Measurements from ENCODE around the gene PFKFB3. TPM values are rescaled to one million over a fixed set of nuclear protein-coding genes. Genes with fewer than 3 reads are reported as not detected.

The PFKFB3 gene
- total RNA-seq (10 to 100 TPM; 24.9 to 26.0 TPM), polyA plus RNA-seq (ENCODE audit: insufficient read length in 2 of 2) (10 to 100 TPM; 52.6 to 54.8 TPM)
- long read RNA-seq, donor 1, full-length matches to known transcripts = 9 of 14 reads
- long read RNA-seq, donor 1, partial matches to known transcripts = 5 of 14 reads
- long read RNA-seq, donor 1, other reads (novel, unspliced or antisense) = 0 of 14 reads
- long read RNA-seq, donor 2, full-length matches to known transcripts = 3 of 3 reads
- long read RNA-seq, donor 2, partial matches to known transcripts = 0 of 3 reads
- long read RNA-seq, donor 2, other reads (novel, unspliced or antisense) = 0 of 3 reads
- long read RNA-seq, donor 3 = 0 reads
- long read RNA-seq, donor 4, full-length matches to known transcripts = 1 of 1 reads
- long read RNA-seq, donor 4, partial matches to known transcripts = 0 of 1 reads
- long read RNA-seq, donor 4, other reads (novel, unspliced or antisense) = 0 of 1 reads

DNA sequence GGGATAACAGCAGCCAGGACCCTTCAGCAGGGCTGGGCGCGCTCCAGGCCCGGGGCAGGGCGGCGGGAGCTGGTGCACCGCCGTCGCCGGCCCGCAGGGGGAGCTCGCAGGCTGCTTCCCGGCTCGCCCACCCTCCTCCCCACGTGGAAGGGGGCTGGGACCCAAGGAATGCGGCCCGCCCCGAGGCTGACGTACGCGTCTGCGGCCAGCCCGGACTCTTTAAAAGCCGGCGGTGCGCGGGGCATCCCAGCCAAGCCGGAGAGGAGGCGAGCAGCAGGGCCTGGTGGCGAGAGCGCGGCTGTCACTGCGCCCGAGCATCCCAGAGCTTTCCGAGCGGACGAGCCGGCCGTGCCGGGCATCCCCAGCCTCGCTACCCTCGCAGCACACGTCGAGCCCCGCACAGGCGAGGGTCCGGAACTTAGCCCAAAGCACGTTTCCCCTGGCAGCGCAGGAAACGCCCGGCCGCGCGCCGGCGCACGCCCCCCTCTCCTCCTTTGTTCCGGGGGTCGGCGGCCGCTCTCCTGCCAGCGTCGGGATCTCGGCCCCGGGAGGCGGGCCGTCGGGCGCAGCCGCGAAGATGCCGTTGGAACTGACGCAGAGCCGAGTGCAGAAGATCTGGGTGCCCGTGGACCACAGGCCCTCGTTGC is at the start of gene PFKFB3:
Gene PFKFB3, plus strand, starts transcription at position 249 of the 647 bp plus-strand sequence. Its CDS starts 329 bp downstream, at position 578.
- peak within 1 kb of the TSS; percentile 66 for H3K4me3 ChIP-seq (ENCODE audit: low read depth, low read length)
- H3K4me1 ChIP-seq (ENCODE audit: control insufficient read depth, insufficient read depth, low read length) = peaks cover 33% of the 10 kb centered on the region
- DNase-seq (ENCODE audit: low read depth in 4 of 6, low spot score in 6 of 6) = peak in 5 of 6 donors; percentile 82 to 98 (median 90)
- H3K27me3 ChIP-seq (ENCODE audit: control insufficient read depth, insufficient read depth, low read length) = peaks cover 13% of the 10 kb centered on the region
- no peaks in the 10 kb centered on the region for H3K9me3 ChIP-seq (ENCODE audit: control insufficient read depth, insufficient read depth, low read length)
- under 1% methylated on average over 75 of the region's 75 CpGs for WGBS (ENCODE audit: insufficient coverage)
- H3K27ac ChIP-seq (ENCODE audit: low read depth, low read length) = peak within 1 kb of the TSS; percentile 93
- H3K36me3 ChIP-seq (ENCODE audit: control insufficient read depth, insufficient read depth, low read length) = peaks cover 3% of the 10 kb centered on the region

DNA sequence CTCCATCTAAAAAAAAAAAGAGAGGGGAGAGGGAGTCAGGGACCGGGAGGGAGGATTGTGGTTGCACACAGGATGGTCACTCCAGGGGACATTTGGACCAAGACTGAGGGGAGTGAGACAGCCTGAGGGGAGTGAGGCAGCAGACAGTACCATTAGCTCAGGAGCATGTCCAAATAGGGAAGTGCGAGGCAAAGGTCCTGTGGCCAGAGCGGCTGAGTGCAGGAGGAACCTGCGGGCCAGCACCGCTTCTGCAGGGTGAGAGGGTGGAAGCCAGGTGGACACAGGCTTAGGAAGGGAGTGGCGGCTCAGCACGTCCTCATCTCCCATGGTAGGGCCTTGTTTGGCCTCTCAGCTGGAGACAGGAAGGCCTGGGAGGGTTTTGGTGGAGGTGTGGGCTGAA is 48.9 kb upstream of the PFKFB3 start:
- H3K27ac ChIP-seq (ENCODE audit: low read depth, low read length) = no peak overlapping the region
- H3K9me3 ChIP-seq (ENCODE audit: control insufficient read depth, insufficient read depth, low read length) = no peaks in the 10 kb centered on the region
- H3K4me1 ChIP-seq (ENCODE audit: control insufficient read depth, insufficient read depth, low read length) = peaks cover 15% of the 10 kb centered on the region
- H3K27me3 ChIP-seq (ENCODE audit: control insufficient read depth, insufficient read depth, low read length) = no peaks in the 10 kb centered on the region
- H3K36me3 ChIP-seq (ENCODE audit: control insufficient read depth, insufficient read depth, low read length) = peaks cover 3% of the 10 kb centered on the region
- DNase-seq (ENCODE audit: low read depth in 4 of 6, low spot score in 6 of 6) = no peak
- 79% methylated on average over 7 of the region's 7 CpGs for WGBS (ENCODE audit: insufficient coverage)
- H3K4me3 ChIP-seq (ENCODE audit: low read depth, low read length) = no peak overlapping the region

DNA sequence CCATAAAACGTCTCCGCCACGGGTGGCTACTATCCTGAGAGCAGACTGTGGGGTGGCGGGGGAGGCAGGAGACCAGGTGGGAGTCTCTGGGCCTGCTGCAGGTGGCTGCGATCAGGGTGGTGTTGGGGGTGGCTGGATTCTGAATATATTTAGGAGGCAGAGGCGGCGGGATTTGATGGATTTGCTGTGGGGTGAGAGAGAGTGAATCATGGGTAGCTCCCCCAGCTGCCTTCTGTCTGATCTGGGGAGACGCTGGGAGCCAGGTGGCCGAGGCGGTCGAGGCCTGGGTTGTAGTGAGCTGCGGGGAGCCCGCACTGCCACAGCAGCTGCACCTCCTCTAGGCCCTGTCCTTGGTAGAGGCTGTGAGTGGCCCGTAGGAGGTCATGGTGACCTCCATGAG is 48.2 kb upstream of the PFKFB3 start:
- Histone ChIP-seq H3K36me3 (ENCODE audit: control insufficient read depth, insufficient read depth, low read length) (peaks cover 3% of the 10 kb centered on the region), H3K27me3 (ENCODE audit: control insufficient read depth, insufficient read depth, low read length) (no peaks in the 10 kb centered on the region), H3K27ac (ENCODE audit: low read depth, low read length) (no peak overlapping the region), H3K4me3 (ENCODE audit: low read depth, low read length) (no peak overlapping the region), H3K4me1 (ENCODE audit: control insufficient read depth, insufficient read depth, low read length) (peaks cover 15% of the 10 kb centered on the region), H3K9me3 (ENCODE audit: control insufficient read depth, insufficient read depth, low read length) (no peaks in the 10 kb centered on the region)
- 91% methylated on average over 14 of the region's 14 CpGs for WGBS (ENCODE audit: insufficient coverage)
- no peak for DNase-seq (ENCODE audit: low read depth in 4 of 6, low spot score in 6 of 6)

DNA sequence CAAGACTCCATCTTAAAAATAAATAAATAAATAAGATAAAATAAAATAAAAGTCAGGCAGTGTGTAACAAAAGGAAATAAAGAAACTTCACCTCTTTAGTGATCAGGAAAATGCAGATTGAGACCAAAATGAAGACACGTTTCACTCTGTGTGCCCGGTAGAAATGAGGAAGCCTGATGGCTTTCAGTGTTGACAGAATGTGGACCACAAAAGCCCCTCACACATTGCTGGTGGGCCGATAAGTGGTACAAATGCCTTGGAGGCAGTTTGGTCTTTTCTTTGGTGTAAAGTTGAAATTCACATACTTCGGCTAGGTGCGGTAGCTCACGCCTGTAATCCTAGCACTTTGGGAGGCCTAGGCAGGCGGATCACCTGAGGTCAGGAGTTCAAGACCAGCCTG is 44.5 kb upstream of the PFKFB3 start:
- no peak overlapping the region for H3K27ac ChIP-seq (ENCODE audit: low read depth, low read length)

DNA sequence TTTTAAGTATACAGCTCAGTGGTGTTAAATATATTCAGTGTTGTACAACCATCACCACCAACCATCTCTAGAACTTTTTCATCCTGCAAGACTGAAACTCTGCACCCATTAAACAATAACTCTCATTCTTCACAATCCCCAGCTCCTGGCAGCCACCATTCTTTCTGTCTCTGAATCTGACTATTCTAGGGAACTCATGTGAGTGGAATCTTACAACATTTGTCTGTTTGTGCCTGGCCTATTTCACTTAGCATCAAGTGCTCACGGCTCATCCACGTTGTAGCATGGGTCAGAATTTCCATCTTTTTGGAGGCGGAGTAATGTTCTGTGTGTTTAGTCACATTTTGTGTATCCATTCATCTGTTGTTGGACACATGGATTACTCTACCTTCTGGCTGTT is 40.8 kb upstream of the PFKFB3 start:
- no peaks in the 10 kb centered on the region for H3K9me3 ChIP-seq (ENCODE audit: control insufficient read depth, insufficient read depth, low read length)
- peaks cover 11% of the 10 kb centered on the region for H3K4me1 ChIP-seq (ENCODE audit: control insufficient read depth, insufficient read depth, low read length)
- no peak for DNase-seq (ENCODE audit: low read depth in 4 of 6, low spot score in 6 of 6)
- H3K36me3 ChIP-seq (ENCODE audit: control insufficient read depth, insufficient read depth, low read length) = peaks cover 8% of the 10 kb centered on the region
- no peaks in the 10 kb centered on the region for H3K27me3 ChIP-seq (ENCODE audit: control insufficient read depth, insufficient read depth, low read length)
- 92% methylated on average over 3 of the region's 3 CpGs for WGBS (ENCODE audit: insufficient coverage)
- H3K4me3 ChIP-seq (ENCODE audit: low read depth, low read length) = no peak overlapping the region
- no peak overlapping the region for H3K27ac ChIP-seq (ENCODE audit: low read depth, low read length)

More for the DNA sequence above, 44.5 kb upstream of the PFKFB3 start:
- Histone ChIP-seq H3K27me3 (ENCODE audit: control insufficient read depth, insufficient read depth, low read length) (no peaks in the 10 kb centered on the region), H3K4me1 (ENCODE audit: control insufficient read depth, insufficient read depth, low read length) (peaks cover 5% of the 10 kb centered on the region), H3K36me3 (ENCODE audit: control insufficient read depth, insufficient read depth, low read length) (peaks cover 3% of the 10 kb centered on the region), H3K9me3 (ENCODE audit: control insufficient read depth, insufficient read depth, low read length) (no peaks in the 10 kb centered on the region), H3K4me3 (ENCODE audit: low read depth, low read length) (no peak overlapping the region)
- no CpG with 5 or more reads among the region's 7 CpGs for WGBS (ENCODE audit: insufficient coverage)
- DNase-seq (ENCODE audit: low read depth in 4 of 6, low spot score in 6 of 6) = no peak

DNA sequence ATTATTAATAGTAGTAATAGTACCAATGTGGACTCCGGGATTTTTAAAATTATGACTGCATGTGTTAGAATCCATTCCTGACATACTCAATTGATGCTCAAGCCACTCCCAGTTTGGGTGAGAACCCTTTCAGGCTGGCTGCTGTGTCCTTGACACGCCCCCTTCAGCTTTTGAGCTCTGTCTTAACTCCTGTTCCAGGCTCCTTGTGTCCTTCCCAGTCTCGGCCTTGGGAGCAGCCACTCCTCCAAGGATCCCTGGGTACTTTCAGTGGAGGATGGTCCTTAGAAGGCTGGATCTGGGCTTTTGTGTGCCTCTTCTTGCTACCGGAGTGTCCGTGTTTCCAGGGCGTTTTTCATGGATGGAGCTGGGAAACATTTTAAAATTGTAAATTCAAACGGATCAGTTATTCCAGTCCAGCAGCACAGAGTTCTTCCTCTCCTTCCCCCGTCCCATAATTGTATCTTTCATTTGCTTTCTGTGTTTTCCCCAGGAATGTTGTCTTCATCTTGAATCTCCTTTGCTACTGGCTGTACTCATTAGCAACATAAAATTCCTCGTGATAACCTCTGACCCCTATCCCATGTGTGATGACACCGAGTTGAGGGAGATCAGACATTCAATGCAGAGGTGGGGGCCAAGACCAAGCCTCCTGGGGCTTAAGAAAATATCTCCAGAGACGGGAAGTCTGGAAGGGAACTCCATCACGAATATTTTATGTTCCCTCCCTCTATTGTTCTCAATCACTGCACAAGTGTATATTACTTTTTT is 40.0 kb upstream of the PFKFB3 start:
- H3K36me3 ChIP-seq (ENCODE audit: control insufficient read depth, insufficient read depth, low read length) = peaks cover 10% of the 10 kb centered on the region
- peak in 1 of 6 donors; percentile 21 for DNase-seq (ENCODE audit: low read depth in 4 of 6, low spot score in 6 of 6)
- H3K4me1 ChIP-seq (ENCODE audit: control insufficient read depth, insufficient read depth, low read length) = peaks cover 11% of the 10 kb centered on the region
- WGBS (ENCODE audit: insufficient coverage) = 58% methylated on average over 3 of the region's 12 CpGs
- no peak overlapping the region for H3K27ac ChIP-seq (ENCODE audit: low read depth, low read length)
- H3K27me3 ChIP-seq (ENCODE audit: control insufficient read depth, insufficient read depth, low read length) = no peaks in the 10 kb centered on the region
- peak overlapping the region; percentile 55 for H3K4me3 ChIP-seq (ENCODE audit: low read depth, low read length)
- H3K9me3 ChIP-seq (ENCODE audit: control insufficient read depth, insufficient read depth, low read length) = no peaks in the 10 kb centered on the region

DNA sequence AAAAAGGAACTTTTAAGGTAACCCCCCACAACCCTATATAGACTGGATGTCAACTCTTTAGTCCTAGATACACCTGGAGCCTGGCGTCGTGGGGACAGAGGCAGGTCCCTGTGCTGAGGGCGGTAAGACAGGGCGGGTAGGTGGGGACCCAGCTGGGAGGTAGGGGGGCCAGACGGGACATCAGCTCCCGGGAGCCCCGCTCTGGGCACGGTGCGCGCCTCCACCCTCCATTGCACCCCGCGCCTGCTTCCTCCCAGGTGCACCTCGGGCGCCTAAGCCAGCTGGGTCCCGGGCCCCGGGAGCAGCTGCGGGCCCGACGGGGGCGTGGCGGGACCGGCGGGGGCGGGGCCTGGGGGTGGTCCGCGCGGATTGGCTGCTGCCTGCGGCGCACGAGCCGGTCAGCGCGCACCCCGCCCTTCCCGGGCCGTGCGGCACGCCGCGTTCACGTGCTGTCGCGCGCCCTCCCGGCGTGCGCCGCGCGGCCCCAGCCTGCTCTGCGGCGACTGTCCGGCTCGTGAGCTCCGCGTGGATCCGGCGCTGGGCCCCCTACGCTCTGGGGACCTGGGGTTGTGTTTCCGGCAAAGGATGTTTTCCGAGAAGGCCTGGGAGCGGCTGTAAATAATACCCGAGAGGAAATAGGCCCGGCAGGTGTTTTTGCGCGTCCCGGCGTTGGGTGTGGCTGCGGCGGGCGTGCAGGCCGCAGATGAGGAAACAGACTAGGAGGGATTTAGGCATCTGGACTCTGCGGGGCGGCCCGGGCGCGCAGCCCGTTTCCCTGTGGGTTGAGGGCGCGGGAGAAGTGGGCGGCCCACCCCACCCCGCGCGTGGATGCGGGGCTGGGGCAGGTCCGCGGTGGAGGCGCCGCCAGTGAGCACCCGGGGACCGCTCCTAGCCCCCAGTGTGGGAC is 39.1 kb upstream of the PFKFB3 start:
- Histone ChIP-seq H3K4me1 (ENCODE audit: control insufficient read depth, insufficient read depth, low read length) (peaks cover 11% of the 10 kb centered on the region), H3K36me3 (ENCODE audit: control insufficient read depth, insufficient read depth, low read length) (peaks cover 10% of the 10 kb centered on the region), H3K4me3 (ENCODE audit: low read depth, low read length) (peak overlapping the region; percentile 56), H3K9me3 (ENCODE audit: control insufficient read depth, insufficient read depth, low read length) (no peaks in the 10 kb centered on the region), H3K27me3 (ENCODE audit: control insufficient read depth, insufficient read depth, low read length) (no peaks in the 10 kb centered on the region), H3K27ac (ENCODE audit: low read depth, low read length) (peak overlapping the region; percentile 62)
- peak; percentile 71 to 96 (median 81) for DNase-seq (ENCODE audit: low read depth in 4 of 6, low spot score in 6 of 6)
- WGBS (ENCODE audit: insufficient coverage) = under 1% methylated on average over 90 of the region's 91 CpGs

DNA sequence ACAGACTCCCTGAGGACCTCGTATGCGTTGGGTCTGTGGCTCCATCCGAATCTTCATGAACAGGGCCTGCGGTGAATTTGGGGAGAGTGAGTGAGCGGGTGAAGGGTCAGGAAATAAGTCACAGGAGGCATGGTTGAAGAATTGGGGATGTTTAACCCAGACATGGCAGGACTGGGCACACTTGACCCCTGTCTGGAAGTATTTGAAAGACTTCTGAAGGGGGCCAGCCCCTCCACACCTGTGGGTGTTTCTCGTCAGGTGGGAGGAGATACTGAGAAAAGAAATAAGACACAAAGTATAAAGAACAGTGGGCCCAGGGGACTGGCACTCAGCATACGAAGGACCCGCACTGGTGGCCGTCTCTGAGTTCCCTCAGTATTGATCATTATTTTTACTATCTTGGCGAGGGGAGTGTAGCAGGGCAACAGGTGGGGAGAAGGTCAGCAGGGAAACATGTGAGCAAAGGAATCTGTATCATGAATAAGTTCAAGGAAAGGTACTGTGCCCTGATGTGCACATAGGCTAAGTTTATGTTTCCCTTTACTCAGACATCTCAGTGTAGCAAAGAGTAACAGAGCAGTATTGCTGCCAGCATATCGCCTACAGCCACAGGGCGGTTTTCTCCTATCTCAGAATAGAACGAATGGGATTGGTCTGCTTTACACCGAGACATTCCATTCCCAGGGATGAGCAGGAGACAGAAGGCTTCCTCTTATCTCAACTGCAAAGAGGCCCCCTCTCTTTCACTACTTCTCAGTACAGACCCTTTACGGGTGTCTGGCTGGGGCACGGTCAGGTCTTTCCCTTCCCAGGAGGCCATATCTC is 38.2 kb upstream of the PFKFB3 start:
- peak overlapping the region; percentile 31 for H3K27ac ChIP-seq (ENCODE audit: low read depth, low read length)

More for the DNA sequence above, 38.2 kb upstream of the PFKFB3 start:
- WGBS (ENCODE audit: insufficient coverage) = 39% methylated on average over 14 of the region's 16 CpGs
- H3K27me3 ChIP-seq (ENCODE audit: control insufficient read depth, insufficient read depth, low read length) = no peaks in the 10 kb centered on the region
- peaks cover 10% of the 10 kb centered on the region for H3K36me3 ChIP-seq (ENCODE audit: control insufficient read depth, insufficient read depth, low read length)
- no peaks in the 10 kb centered on the region for H3K9me3 ChIP-seq (ENCODE audit: control insufficient read depth, insufficient read depth, low read length)
- H3K4me3 ChIP-seq (ENCODE audit: low read depth, low read length) = peak overlapping the region; percentile 56
- H3K4me1 ChIP-seq (ENCODE audit: control insufficient read depth, insufficient read depth, low read length) = peaks cover 11% of the 10 kb centered on the region
- no peak for DNase-seq (ENCODE audit: low read depth in 4 of 6, low spot score in 6 of 6)

All from spinal cord (tissue), 10 donors.